ENCODE measurements around the gene HTATIP2. TPM values are rescaled to one million over a fixed set of nuclear protein-coding genes. Genes with fewer than 3 reads are reported as not detected.

HTATIP2 gene
- total RNA-seq, 1 donor from 2014 or later: 92.1 TPM

Other genes starting within 250 kb of the HTATIP2 start
- gene DBX1, start 203.2 kb upstream of the HTATIP2 start, total RNA-seq: not detected in 2 replicates
- 8.5 TPM in 2 replicates for gene PRMT3, start 24.0 kb downstream of the HTATIP2 start, total RNA-seq
- gene SLC6A5, start 235.9 kb downstream of the HTATIP2 start, total RNA-seq: not detected in 2 replicates